NCI-H2029 (cell line): ENCODE results near the gene SEL1L2.
A peak's percentile ranks its signal among the peaks of the same experiment; 100 is the strongest.

ENCODE experiments used
- DNase-seq: peaks from one replicate; lab custom pipeline; 2025; lab: John Stamatoyannopoulos, UW

The SEL1L2 gene

DNA sequence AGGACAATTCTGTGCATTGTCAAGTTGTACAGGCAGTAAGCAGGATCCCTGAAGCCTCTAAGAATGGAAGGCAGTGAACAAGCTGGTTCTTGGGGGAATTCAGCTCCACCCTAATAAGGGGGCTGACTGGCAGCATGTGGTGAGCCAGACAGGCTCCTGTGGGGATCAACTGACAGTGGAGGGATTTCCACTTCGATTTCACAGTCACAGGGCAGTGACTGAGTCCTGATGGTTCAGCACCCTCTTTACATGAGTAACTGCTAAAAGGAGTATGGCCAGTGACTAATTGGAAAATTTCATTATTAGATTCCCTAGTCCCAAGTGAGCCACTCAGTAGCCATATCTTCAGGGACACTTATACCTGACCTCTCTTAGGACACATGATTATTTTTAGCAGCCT, 127.2 kb downstream of the SEL1L2 start:
- no peak for DNase-seq

DNA sequence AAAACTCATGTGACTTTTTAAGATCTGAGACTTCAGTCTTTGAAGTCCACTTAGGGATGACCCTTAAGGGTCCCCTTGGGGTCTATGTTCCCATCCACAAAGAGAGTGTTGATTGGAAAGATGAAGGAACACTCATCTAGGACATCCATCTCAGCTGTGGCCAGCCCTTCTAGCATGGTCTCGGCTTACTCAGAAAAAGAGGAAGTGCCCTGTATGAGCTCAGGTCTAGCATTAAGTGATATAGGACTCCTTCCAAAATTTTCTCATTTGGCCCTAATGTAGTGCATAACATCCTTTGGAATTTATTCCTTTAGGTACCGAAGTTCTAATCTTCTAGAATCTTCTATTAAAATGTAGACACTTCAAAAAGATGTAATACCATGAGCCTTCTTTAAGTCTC, 128.2 kb downstream of the SEL1L2 start:
- no peak for DNase-seq

DNA sequence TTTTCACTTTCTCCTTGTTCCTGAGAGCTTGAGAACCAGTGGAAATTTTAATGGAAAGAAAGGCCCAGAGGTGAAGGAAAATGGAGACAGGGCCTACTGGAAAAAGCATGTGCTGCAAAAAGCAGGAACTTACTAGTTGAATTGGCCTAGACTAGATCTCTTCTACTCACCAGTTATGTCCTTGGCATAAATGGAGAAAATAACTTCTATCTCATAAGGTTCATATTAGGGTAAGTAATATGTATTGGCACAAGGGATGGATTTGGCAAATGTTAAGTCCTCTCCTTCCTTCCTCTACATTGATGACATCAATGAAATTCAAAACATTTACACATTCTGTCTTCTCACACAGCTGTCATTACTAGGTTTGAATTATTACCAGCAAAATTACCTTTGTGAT, 131.5 kb downstream of the SEL1L2 start:
- DNase-seq = no peak

DNA sequence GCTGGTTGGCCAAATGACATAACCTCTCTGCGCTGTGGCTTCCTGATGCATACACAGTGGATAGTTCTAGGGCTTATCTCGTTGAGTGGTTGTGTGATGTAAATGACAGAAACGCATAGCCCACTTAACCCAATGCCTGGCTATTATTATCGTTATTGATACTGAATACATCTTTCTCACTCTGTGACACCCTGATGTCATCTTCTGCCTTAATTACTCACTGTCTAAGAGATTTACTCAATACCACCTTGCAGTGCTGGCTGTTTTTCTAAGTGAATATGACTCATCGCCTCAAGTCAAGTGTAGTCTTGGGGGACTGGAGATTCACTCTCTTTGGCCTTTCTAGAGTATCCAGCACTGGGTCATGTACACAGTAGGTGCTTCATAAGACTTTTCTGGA, 132.0 kb downstream of the SEL1L2 start:
- DNase-seq = no peak

DNA sequence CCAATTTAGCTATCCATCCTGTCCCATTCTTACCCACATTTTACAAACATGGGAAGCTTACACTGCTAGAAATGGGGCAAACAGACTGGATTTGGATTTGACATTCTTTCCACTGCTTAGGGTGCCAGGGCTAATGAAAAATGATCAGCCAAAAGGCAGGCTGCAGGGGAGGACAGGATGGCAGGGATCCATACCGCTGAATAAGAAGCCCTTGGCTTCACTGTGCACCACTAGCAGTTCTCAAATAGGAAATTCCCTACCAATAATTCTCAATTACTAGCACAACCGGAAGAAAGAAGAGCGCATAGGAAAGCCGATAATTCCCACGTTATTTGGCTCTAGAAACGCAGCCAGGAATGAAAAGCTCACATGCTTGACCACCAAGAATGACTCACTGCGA, 132.5 kb downstream of the SEL1L2 start:
- DNase-seq = no peak

DNA sequence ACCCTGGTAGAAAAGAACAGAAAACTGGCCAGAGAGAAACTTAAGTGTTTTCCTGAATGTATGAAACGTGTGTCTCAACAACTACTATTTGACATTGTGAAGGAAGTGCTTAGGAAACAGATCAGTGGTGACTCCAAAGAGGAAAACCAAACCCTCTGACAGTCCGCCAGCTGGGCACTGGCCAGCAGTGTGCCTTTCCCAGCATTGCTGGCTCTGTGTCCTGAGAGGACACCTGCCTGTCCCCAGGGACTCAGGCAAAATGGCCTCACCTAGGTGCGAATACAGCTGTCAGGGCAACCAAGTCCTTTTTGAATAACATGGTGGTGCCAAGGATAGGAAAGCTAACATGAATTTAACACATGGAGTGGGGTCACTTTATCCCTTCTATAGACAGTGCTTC, 133.1 kb downstream of the SEL1L2 start:
- DNase-seq = peak; percentile 93

DNA sequence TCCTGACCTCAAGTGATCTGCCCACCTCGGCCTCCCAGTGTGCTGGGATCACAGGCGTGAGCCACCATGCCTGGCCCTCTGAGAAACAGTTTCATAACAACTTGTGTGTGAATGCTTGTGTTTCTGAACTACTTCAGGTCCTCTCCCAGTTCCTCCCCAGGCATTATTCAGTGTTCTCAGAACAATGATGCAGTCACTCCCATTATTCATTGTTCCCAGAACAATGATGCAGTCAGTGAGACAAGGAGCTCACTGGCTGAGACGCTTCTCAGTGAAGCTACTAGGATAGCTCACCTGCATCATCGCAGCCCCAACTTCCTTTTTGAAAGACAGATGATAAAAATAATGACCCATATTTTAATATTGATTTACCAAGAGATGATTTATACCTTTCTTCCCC, 134.1 kb downstream of the SEL1L2 start:
- no peak for DNase-seq

DNA sequence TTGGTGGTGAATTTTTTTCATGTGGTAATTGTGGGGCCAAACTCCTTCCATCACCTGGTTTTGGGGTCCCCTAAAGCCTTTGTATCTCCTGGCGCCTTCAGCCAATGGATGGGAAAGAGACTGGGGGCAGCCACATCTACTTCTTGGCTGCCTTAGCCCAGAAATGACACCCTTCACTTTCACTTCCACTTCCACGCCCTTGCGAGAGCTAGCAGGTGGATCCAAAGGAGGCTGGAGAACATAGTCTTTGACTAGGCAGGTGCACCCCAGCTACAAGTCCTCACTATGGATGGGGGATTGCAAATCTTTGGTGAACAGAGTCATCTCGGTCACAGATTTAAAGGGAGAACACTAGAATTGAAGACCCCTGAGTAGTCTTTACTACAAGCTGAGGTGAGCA, 134.8 kb downstream of the SEL1L2 start:
- no peak for DNase-seq

DNA sequence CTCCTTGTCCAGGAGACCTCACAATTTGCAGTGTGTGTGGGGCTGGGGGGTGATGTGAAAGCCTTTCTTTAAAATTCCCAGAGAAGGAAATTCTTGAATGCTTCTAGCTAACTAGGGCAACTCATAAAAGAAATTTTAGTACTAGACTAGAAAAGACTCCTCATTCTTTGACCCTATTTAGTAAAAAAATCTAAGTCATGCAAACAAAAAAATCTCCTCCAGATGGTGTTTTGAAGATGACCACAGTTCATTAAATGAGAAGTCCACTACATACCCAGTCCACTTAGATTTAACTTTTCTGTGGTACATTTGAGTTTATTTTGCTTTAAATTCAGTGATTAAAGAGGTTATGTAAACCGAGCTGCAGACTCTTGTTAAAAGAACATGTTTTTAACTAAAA, 138.1 kb downstream of the SEL1L2 start:
- DNase-seq = no peak

DNA sequence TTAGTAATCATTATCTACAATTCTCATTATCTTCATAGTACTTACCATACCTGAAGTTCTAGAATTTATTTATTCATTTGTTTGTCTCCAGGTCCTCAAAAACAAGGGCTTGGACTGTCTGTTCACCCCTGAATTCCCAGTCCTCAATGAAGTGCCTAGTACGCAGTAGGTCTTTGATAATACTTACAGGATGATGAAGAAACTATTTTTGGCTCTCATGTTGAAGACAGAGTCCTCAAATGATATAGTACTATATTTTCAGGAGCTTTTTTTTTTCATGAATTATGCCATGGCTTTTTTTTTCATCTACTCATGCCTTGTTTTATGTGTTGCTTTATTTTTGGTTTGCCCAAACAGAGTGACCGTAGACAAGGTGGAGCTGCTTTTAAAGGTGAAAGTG, 139.1 kb downstream of the SEL1L2 start:
- DNase-seq = no peak

DNA sequence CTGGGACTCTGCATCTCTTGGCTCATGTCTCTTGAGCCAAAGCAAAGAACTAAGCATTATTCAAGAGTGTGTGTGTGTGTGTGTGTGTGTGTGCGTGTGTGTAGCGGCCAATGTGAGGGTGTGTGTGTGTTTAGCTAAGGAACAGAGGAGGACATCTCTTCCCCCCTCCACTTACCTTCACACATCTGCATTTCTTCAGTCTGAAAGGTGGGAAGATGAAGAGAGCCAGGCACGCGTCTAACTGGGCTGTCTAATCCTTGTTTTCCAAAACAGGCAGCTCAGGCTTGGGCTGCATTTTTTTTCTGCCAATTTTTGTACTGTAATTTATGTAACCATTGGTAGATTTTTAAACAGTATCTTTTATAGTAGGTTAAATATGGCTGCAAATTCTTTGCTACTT, 146.1 kb downstream of the SEL1L2 start:
- no peak for DNase-seq

DNA sequence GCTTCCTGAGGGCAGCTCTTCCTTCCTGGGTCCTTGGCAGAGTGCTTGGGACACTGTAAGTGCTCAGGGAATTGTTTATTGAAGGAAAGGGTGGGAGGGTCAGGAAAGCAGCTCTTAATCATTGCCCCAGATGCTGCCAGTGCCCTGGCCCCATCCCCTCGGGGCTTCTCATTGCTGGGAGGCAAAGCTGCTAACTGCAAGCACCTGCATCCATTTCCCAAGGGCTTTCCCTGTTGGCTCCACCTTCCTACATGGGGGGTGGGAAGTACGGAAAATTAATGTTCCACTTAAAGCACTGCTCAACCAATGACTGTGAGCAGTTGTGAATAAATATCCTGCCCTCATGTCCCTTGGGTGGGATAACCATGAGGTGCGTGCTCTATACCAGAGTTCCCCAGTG, 149.2 kb downstream of the SEL1L2 start:
- no peak for DNase-seq

DNA sequence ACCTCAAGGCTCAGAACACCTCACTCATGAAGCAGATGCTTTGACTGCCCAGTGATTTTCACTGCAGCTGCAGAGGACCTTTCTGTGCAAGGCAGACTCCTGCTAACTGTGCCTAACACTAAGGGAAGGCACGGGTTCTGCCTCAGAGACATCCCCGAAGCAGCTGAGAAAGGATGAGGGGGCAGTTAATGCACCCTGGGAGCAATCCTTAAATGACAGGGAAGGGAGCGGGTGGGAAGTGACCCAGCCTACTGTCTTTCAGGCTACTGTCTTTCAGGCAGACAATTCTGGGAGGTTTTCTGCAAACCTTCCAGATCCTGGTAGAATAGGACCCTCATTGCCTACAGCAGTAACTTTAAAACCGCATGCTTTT, 150.3 kb downstream of the SEL1L2 start:
- no peak for DNase-seq

DNA sequence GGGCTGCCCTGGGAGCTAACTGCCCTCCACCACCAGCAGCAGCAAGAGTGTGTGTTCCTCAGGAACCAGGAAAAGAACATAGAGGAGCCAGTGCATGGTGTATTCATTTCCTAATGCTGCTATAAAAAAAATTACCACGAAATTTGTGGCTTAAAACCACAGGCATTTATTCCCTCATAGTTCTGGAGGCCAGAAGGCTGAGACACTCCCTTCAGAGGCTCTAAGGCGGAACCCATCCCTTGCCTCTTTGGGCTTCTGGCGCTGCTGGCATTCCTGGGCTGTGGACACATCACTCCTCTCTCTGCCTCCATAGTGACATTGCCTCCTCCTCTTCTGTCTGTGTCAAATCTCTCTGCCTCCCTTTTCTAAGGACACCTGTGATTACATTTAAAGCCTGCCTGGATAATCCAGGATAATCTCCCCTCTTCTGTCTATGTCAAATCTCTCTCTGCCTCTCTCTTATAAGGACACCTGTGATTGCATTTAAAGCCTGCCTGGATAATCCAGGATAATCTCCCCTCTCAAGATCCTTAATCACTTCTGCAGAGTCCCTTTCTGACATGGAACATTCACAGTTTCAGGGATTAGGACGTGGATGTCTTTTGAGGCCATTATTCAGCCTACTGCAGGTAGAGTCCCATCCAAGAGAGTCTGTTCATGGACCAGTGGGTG, 150.9 kb downstream of the SEL1L2 start:
- DNase-seq = no peak

DNA sequence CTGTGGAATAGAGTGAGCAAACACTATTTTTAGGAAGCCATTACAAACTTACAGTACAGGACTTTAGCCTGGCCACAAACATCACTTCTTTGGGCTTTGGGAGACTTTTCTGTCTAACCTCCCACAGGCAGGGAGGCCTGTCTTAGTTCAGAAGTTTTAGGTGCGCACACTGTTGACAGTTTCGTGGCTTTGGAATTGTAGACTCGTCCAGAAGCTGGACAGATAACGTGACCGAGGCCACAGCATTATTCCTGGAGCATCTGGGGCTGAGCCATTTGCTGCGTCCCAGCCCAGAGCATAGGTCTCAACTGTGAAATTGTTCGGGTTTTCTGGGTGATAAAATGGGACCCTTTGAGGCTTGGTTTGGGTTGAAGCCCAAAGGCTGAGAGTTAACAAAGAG, 151.8 kb downstream of the SEL1L2 start:
- no peak for DNase-seq

DNA sequence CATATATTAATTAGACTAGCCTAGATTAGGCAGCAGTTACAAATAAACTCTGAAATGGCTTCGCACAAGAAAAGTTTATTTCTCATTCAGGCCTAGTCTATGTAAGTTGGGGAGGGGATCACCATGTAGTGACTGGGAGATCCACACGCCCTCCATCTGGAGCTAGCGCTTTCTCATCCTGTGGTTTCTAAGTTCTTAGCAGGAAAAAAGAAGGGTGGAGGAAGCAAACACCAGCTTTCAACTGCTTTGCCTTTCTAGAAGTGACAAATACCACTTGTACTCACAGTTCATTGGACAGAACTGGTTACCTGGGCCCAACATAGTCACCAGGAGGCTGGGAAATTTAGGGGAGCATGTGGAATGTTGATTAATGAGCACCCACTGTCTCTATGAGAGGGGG, 158.9 kb downstream of the SEL1L2 start:
- no peak for DNase-seq

DNA sequence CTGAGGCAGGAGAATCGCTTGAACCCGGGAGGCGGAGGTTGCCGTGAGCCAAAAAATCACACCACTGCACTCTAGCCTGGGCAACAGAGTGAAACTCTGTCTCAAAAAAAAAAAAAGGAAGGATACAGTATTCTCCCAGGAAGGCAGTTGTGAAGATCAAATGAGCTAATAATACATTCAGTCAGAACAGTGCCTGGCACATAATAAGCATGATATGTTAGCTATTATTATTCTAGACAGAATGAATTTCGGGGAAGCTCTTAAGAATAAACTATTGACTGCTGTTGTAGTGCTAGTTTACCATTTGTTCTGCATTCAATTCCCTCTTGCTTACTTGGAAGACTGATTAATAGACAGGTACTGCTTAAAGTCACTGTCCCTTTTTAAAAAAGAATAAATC, 164.9 kb downstream of the SEL1L2 start:
- no peak for DNase-seq

DNA sequence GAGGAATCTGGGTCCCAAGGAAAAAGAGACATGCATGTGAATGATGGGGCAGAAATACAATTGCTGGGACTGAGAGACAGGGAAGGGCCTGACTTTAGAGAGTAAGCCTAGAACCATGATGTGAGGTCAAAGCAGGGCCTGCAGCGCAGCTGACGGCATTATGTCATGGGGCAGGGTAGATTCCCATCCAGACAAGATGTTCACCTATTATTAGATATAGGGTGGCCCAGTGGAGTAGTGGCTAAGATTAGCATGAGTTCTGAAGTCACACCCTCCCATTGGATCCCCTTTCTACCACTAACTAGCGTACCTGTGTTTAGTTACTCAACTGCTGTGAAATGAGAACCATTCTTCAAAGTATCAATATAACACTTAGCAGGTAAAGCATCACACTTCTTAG, 166.0 kb downstream of the SEL1L2 start:
- DNase-seq = no peak

DNA sequence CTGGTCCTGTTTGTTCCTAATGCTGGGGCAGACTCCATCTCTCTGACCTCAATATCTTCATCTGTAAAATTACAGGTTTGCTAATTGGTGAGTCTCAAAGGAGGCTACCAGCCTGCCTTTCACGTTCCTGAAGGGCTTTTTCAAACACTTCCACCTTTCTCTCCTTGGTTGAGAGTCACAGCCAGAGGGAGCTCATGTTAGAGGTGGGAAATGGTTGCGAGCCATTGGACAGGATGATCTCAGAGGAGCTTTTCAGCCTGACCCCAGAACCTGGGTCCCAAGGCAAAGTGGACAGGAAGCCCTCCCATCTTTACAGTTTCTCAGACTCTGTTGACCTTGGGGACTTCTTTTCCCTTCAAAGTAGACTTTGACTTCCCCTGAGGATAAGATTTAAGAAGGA, 168.0 kb downstream of the SEL1L2 start:
- no peak for DNase-seq

DNA sequence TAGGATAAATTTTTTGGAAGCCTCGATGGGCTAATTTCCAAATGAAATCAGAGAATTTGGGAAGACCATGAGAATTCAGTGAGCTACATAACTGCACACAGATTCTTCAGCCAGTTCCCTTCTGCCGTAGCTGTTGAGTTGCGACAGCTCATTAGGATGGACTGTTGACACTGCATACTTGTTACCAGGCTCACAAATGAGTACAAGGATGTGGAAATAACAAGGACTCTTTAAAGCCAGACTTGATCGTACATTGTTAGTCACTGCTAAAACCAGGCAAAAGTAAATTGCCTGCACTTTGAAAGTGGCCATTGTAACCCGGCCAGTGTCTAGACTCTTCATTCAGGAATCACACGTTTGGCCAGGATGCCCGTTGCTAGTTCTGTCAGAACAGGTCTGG, 168.5 kb downstream of the SEL1L2 start:
- no peak for DNase-seq

DNA sequence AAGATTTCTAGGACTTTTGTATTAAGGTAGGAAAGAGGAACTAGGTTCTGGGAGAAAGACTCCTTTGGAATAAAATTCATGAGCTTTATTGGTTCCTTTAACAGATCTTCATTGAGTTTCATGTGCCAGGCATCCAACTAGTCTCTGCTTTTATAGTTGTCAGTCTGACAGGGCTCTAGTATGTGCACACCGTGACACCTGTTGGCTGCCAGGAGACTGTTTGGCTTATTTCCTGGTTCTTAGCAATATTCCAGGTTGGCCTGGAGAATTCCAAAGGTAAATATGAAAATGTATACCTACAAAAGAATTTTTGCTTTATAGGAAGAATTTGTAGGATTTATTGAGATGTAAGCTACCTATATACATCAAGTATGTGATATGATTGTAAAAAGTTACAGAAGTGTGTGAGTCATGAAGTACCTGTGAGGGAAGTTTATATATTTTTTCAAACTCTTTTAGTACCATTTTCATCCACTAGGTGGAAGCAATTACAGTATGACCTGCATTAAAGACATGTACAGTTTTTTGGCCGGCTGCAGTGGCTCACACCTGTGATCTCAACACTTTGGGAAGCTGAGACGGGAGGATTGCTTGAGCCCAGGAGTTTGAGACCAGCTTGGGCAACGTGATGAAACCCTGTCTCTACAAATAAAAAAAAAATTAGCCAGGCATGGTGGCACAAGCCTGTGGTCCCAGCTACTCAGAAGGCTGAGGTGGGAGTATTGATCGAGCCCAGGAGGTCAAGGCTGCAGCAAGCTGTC, 170.3 kb downstream of the SEL1L2 start:
- peak; percentile 53 for DNase-seq

DNA sequence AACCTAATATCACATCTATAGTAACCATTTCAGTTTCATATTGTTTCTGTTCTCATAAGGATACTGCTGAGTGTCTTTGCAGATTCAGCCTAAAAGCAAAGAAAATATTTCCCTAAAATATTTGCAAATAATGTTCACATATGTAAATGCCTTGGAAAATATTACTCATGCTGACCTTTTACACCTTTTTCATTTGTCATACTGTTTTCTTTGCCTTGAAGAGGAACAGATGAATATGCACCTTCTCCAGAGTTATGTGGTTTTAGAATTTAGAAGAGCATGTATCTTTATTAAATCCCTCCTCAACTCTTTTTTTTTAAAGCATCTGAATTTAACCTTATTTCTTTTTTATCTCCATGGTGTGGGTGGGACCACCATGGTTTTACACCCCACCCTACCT, 173.1 kb downstream of the SEL1L2 start:
- DNase-seq = no peak

DNA sequence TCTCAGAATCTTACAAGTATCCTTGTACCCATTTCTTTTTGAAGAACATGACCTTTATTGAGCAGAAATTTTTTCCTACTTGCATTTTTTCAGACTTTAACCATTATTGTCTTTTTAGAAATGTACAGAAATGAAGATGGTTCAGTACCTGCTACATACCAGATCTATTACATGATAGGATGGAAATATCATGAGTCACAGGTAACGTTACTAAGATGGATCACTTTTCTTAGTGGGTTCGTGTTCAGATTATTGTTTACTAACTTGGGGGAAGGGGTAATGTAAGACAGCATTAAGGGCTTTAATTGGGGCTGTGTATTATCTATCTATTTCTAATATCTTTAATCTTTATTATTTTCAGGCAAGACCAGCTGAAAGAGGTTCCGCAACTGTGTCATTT, 173.7 kb downstream of the SEL1L2 start:
- DNase-seq = no peak

DNA sequence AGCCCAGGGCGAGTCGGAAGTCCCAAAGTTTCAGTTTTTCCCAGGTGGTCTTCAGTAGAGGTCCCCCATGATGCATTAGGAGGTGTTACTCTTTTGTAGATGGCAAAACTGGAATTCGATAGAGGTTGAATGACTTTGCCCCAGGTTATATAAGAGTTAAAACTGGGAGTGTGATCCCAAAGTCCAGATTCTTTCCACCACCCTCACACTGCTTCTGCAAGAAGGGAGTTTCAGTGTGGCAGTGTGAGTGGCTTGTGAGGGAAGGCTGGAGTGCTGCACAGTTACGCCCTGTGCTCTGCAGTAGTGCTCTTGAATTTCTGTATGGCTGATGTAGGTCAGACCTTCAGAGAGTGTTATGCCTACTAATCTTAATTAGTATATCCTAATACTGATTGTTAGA, 175.7 kb downstream of the SEL1L2 start:
- no peak for DNase-seq
